Duodenal mucosa (tissue), 2 donors: ENCODE data around the gene PUM1.

Experiments
- H3K27ac ChIP-seq: one replicate; pipeline ENCODE4 v1.7.0; 2013; ENCODE audit warnings: low read depth, low read length
- H3K27me3 ChIP-seq, 2 donors: one replicate each; pipeline ENCODE4 v1.7.0; 2013; ENCODE audit warnings: low read length in 2 of 2, control low read depth in 1 of 2; ENCODE audit not compliant: insufficient read depth in 2 of 2, control insufficient read depth in 1 of 2
- H3K36me3 ChIP-seq, 2 donors: one replicate each; pipeline ENCODE4 v1.7.0; 2013; ENCODE audit warnings: low read length in 2 of 2, control low read depth in 1 of 2; ENCODE audit not compliant: insufficient read depth in 2 of 2, control insufficient read depth in 1 of 2
- H3K4me1 ChIP-seq, 2 donors: one replicate each; pipeline ENCODE4 v1.7.0; 2013; ENCODE audit warnings: low read length in 2 of 2, control low read depth in 1 of 2; ENCODE audit not compliant: insufficient read depth in 2 of 2, control insufficient read depth in 1 of 2
- H3K4me3 ChIP-seq, 2 donors: one replicate each; pipeline ENCODE4 v1.7.0; 2013; ENCODE audit warnings: low read length in 2 of 2, low read depth in 1 of 2
- H3K9ac ChIP-seq, 2 donors: one replicate each; pipeline ENCODE4 v1.7.0; 2013; ENCODE audit warnings: low read length in 2 of 2, low read depth in 1 of 2
- H3K9me3 ChIP-seq, 2 donors: one replicate each; pipeline ENCODE4 v1.7.0; 2013; ENCODE audit warnings: low read length in 2 of 2, control low read depth in 1 of 2; ENCODE audit not compliant: control insufficient read depth in 1 of 2

The PUM1 gene

GRCh38 chr1:30911059-30911954 lies 154.2 kb downstream of the PUM1 start:
- no peaks in the 10 kb centered on the region for H3K9me3 ChIP-seq
- H3K27me3 ChIP-seq, result peaks cover 9% of the 10 kb centered on the region in 2 donors
- no peak overlapping the region for H3K27ac ChIP-seq
- peaks cover 14 to 24% of the 10 kb centered on the region in 2 donors for H3K4me1 ChIP-seq
- no peak overlapping the region for H3K4me3 ChIP-seq
- no peaks in the 10 kb centered on the region for H3K36me3 ChIP-seq
- no peak overlapping the region for H3K9ac ChIP-seq

GRCh38 chr1:30909365-30910068 lies 156.0 kb downstream of the PUM1 start:
- Histone ChIP-seq H3K9me3 (no peaks in the 10 kb centered on the region), H3K36me3 (no peaks in the 10 kb centered on the region), H3K27me3 (peaks cover 9% of the 10 kb centered on the region in 2 donors), H3K9ac (peak overlapping the region; percentile 5 to 54), H3K27ac (no peak overlapping the region), H3K4me1 (peaks cover 16 to 28% of the 10 kb centered on the region in 2 donors), H3K4me3 (peak overlapping the region in 1 of 2 donors; percentile 38)

GRCh38 chr1:30908696-30909364 lies 156.7 kb downstream of the PUM1 start, which contains the start of gene SDC3:
SDC3 (minus strand) TSS chr1:30908758; CDS start chr1:30908586, 172 bp downstream.
- Histone ChIP-seq H3K4me3 (peak within 1 kb of the TSS; percentile 42 to 59), H3K4me1 (peaks cover 18 to 28% of the 10 kb centered on the region in 2 donors), H3K36me3 (no peaks in the 10 kb centered on the region), H3K9ac (peak within 1 kb of the TSS; percentile 29 to 54), H3K27me3 (peaks cover 9% of the 10 kb centered on the region in 2 donors), H3K27ac (no peak within 1 kb of the TSS), H3K9me3 (no peaks in the 10 kb centered on the region)

- no peak overlapping the region for H3K27ac ChIP-seq
- H3K27me3 ChIP-seq, result peaks cover 9% of the 10 kb centered on the region in 2 donors
- no peak overlapping the region for H3K4me3 ChIP-seq
- no peaks in the 10 kb centered on the region for H3K9me3 ChIP-seq
- no peaks in the 10 kb centered on the region for H3K36me3 ChIP-seq
- peaks cover 21 to 31% of the 10 kb centered on the region in 2 donors for H3K4me1 ChIP-seq
- H3K9ac ChIP-seq, result no peak overlapping the region
These were observed 157.2 kb downstream of the PUM1 start for GRCh38 chr1:30908316-30908695.

- Histone ChIP-seq H3K4me1 (peaks cover 21 to 32% of the 10 kb centered on the region in 2 donors), H3K27ac (no peak overlapping the region)
These were observed 157.8 kb downstream of the PUM1 start for GRCh38 chr1:30907481-30908315.

GRCh38 chr1:30906631-30907441 lies 158.7 kb downstream of the PUM1 start:
- H3K9ac ChIP-seq, result no peak overlapping the region

More at GRCh38 chr1:30907481-30908315, 157.8 kb downstream of the PUM1 start:
- Histone ChIP-seq H3K9ac (peak overlapping the region; percentile 29 to 38), H3K36me3 (no peaks in the 10 kb centered on the region), H3K9me3 (no peaks in the 10 kb centered on the region), H3K27me3 (peaks cover 9% of the 10 kb centered on the region in 2 donors), H3K4me3 (peak overlapping the region; percentile 42 to 59)

GRCh38 chr1:30905916-30906620 lies 159.4 kb downstream of the PUM1 start:
- Histone ChIP-seq H3K9me3 (no peaks in the 10 kb centered on the region), H3K36me3 (no peaks in the 10 kb centered on the region), H3K4me3 (no peak overlapping the region), H3K27ac (no peak overlapping the region), H3K4me1 (peaks cover 26 to 42% of the 10 kb centered on the region in 2 donors), H3K9ac (no peak overlapping the region), H3K27me3 (peaks cover 9% of the 10 kb centered on the region in 2 donors)

More at GRCh38 chr1:30906631-30907441, 158.7 kb downstream of the PUM1 start:
- Histone ChIP-seq H3K27ac (no peak overlapping the region), H3K36me3 (no peaks in the 10 kb centered on the region), H3K4me3 (peak overlapping the region; percentile 42 to 59), H3K27me3 (peaks cover 9% of the 10 kb centered on the region in 2 donors), H3K9me3 (no peaks in the 10 kb centered on the region), H3K4me1 (peaks cover 26 to 40% of the 10 kb centered on the region in 2 donors)

- H3K4me1 ChIP-seq, result peaks cover 23 to 37% of the 10 kb centered on the region in 2 donors
- H3K9ac ChIP-seq, result no peak overlapping the region
- no peak overlapping the region for H3K27ac ChIP-seq
- H3K27me3 ChIP-seq, result peaks cover 9% of the 10 kb centered on the region in 2 donors
- H3K36me3 ChIP-seq, result no peaks in the 10 kb centered on the region
- no peak overlapping the region for H3K4me3 ChIP-seq
- H3K9me3 ChIP-seq, result no peaks in the 10 kb centered on the region
These were observed 160.1 kb downstream of the PUM1 start for GRCh38 chr1:30905403-30905802.
